Measurements from ENCODE around the gene INAVA. TPM values are rescaled to one million over a fixed set of nuclear protein-coding genes. Genes with fewer than 3 reads are reported as not detected.

The INAVA gene
- total and polyA plus RNA-seq, 12 donors = 0.03 to 0.46 (median 0.22) TPM; not detected in 6

DNA sequence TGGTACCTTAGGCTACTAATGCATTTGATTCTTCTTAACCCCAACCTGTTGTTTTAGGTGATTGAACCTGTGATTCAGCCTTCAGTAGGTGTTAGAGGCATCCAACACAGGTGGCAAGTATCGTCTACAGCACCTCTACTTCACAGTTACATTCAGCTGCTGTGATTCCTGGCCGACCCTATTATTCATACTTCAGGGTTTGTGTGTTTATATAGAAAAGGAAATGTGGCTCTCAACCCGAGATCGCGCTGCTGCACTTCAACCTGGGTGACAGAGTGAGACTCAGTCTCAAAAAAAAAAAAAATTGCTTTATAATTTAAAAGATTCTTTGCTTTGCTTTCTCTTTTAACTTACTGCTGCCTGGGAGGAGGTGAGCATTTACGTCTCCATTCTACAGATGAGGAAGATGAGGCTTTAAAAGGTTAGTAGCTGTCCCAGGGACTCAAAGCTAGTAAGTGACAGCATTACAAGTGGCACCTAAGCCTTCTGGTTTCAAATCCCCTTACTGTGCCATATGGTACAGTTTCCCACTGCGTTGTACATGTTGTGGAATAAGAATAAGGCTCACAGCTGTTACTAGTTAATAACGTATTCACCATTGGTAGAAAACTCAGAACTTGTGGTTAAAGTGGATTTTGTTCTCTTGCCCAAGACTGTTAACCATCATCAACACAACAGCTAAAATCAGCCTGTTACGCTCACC is 31.8 kb upstream of the INAVA start:
- Histone ChIP-seq H3K36me3 (replicated peaks in 1 of 2) (peaks cover 0 to 16% of the 10 kb centered on the region in 2 donors), H3K9me3 (replicated peaks in 1 of 3) (no peaks in the 10 kb centered on the region), H3K27me3 (no peaks in the 10 kb centered on the region), H3K4me1 (replicated peaks in 1 of 2) (peaks cover 0 to 5% of the 10 kb centered on the region in 2 donors), H3K4me3 (no peak overlapping the region), H3K27ac (no peak overlapping the region)
- intact Hi-C loops (cut with DNase I) = no loop called here
- 89 to 94% (median 92%) methylated on average over 9 of the region's 9 CpGs for WGBS, 4 donors
- DNase-seq = no peak
- TF ChIP-seq, protein P1, sequence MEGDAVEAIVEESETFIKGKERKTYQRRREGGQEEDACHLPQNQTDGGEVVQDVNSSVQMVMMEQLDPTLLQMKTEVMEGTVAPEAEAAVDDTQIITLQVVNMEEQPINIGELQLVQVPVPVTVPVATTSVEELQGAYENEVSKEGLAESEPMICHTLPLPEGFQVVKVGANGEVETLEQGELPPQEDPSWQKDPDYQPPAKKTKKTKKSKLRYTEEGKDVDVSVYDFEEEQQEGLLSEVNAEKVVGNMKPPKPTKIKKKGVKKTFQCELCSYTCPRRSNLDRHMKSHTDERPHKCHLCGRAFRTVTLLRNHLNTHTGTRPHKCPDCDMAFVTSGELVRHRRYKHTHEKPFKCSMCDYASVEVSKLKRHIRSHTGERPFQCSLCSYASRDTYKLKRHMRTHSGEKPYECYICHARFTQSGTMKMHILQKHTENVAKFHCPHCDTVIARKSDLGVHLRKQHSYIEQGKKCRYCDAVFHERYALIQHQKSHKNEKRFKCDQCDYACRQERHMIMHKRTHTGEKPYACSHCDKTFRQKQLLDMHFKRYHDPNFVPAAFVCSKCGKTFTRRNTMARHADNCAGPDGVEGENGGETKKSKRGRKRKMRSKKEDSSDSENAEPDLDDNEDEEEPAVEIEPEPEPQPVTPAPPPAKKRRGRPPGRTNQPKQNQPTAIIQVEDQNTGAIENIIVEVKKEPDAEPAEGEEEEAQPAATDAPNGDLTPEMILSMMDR (IDR thresholded peaks at IDR 0.05) = no peak
- TF ChIP-seq POLR2A (IDR thresholded peaks at IDR 0.05) = no peak

DNA sequence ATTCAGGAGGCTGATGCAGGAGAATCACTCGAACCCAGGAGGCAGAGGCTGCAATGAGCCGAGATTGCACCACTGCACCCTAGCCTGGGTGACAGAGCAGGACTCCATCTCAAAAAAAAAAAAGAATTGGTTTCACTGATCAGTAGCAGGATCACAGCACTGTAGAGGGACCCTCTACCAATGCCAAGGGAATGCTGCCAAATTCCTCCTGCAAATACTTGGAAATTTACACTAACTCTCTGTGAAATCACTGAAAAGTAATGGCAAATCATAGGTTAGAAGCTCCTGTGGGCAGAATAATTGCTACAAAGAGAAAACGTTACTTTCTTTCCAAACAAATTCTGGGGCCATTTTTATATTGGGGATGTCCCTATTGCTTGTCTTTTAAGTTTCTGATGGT is 28.6 kb upstream of the INAVA start:
- no peak overlapping the region for H3K4me3 ChIP-seq
- DNase-seq = no peak
- H3K4me1 ChIP-seq (replicated peaks in 1 of 2) = no peaks in the 10 kb centered on the region
- no peaks in the 10 kb centered on the region for H3K9me3 ChIP-seq (replicated peaks in 1 of 3)
- peaks cover 0 to 11% of the 10 kb centered on the region in 2 donors for H3K36me3 ChIP-seq (replicated peaks in 1 of 2)
- TF ChIP-seq, protein P1 (IDR thresholded peaks at IDR 0.05) = no peak
- no peak for TF ChIP-seq POLR2A (IDR thresholded peaks at IDR 0.05)
- H3K27ac ChIP-seq = no peak overlapping the region
- 65 to 82% (median 79%) methylated on average over 3 of the region's 3 CpGs for WGBS, 4 donors
- H3K27me3 ChIP-seq = no peaks in the 10 kb centered on the region
- intact Hi-C loops (cut with DNase I) = no loop called here

DNA sequence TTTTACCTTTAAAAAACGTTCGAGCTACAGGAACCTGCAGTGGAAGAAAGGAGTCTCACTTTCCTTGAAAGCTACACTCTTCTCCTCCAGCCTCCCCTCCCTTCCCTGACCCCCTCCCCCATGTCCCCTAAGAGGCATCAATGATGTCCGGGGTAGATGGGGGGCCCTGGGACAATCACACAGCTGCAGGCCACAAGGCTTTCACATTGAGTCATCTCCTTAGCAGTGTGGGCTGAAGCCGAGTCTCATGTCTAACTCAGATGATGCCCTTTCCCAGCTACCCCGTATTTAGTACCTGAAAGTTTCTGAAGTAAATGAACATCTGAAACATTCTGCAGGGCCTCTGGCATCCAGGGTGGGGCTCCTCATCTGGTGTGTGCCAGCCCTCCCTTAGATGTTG is 28.2 kb upstream of the INAVA start:
- Histone ChIP-seq H3K4me1 (replicated peaks in 1 of 2) (no peaks in the 10 kb centered on the region), H3K27me3 (no peaks in the 10 kb centered on the region), H3K27ac (no peak overlapping the region), H3K9me3 (replicated peaks in 1 of 3) (no peaks in the 10 kb centered on the region), H3K36me3 (replicated peaks in 1 of 2) (peaks cover 0 to 11% of the 10 kb centered on the region in 2 donors), H3K4me3 (no peak overlapping the region)
- TF ChIP-seq, protein P1 (IDR thresholded peaks at IDR 0.05) = no peak
- TF ChIP-seq POLR2A (IDR thresholded peaks at IDR 0.05) = no peak
- intact Hi-C loops (cut with DNase I) = no loop called here
- no peak for DNase-seq
- 29 to 37% (median 34%) methylated on average over 5 of the region's 5 CpGs for WGBS, 4 donors

DNA sequence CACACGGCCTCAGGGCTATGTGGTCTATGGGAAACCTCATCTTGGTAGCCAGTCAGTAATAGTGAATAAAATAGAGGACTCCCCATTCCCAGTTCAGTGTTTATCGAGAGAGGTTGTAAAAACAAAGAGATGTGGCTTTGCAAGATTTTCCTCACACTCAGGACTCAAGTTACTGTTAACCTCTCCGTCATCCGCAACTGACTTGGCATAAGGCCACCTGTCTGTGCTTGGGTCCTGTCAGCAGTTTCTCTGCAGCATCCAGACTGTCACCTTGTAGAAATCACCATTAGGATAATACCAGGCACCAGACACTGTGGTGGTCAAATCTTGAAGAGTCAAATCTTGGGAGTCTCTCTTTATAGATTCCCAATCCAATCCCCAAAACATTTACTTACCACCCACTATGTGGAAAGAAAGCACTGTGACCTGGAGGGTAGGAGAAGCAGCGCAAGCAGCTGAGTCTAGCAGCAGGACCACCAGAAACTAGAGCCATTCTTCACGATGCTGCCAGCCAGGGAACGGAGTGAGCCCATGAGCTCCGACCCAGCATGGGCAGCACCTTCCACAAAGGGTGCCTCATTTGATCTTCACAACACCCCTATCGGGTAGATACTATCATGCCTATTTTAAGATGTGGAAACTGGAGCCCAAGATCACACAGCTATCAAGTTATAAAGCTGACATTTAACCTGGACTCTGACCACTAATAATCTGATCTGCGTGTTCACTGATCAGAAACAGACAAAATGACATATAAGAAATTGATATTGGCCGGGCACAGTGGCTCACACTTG is 27.5 kb upstream of the INAVA start:
- peak in 2 of 7 donors; percentile 29 to 30 for DNase-seq
- WGBS, 4 donors = 39 to 50% (median 46%) methylated on average over 6 to 11 of the region's 11 CpGs
- H3K27me3 ChIP-seq = peaks cover under 1% of the 10 kb centered on the region
- no peak overlapping the region for H3K4me3 ChIP-seq
- H3K9me3 ChIP-seq (replicated peaks in 1 of 3) = no peaks in the 10 kb centered on the region
- intact Hi-C loops (cut with DNase I) = no loop called here
- no peak overlapping the region for H3K27ac ChIP-seq
- H3K4me1 ChIP-seq (replicated peaks in 1 of 2) = no peaks in the 10 kb centered on the region
- TF ChIP-seq, protein P1 (IDR thresholded peaks at IDR 0.05) = no peak
- TF ChIP-seq POLR2A (IDR thresholded peaks at IDR 0.05) = no peak
- H3K36me3 ChIP-seq (replicated peaks in 1 of 2) = peaks cover 0 to 11% of the 10 kb centered on the region in 2 donors

All from adrenal gland (tissue), 12 donors.